KMS-11 (cell line): Measurements from ENCODE around the gene PDE11A.
A peak's percentile ranks its signal among the peaks of the same experiment; 100 is the strongest.

Experiments
- H2AFZ ChIP-seq: fragments of 200-600 bp; sonication (generic); 2 replicates; pipeline ENCODE4 v1.6.1; 2016; ENCODE audit warnings: antibody characterized with exemption, mixed run types, low read depth
- H3K27ac ChIP-seq: fragments of 200-600 bp; sonication (generic); 2 replicates; pipeline ENCODE4 v1.6.1; 2016; ENCODE audit warnings: mild to moderate bottlenecking, mixed run types
- H3K27me3 ChIP-seq: fragments of 200-600 bp; sonication (generic); 2 replicates; pipeline ENCODE4 v1.6.1; 2017; ENCODE audit warnings: mild to moderate bottlenecking, low read depth, mixed run types, moderate library complexity; ENCODE audit not compliant: insufficient read depth
- H3K36me3 ChIP-seq: fragments of 200-600 bp; sonication (generic); 2 replicates; pipeline ENCODE4 v1.6.1; 2017; ENCODE audit warnings: mild to moderate bottlenecking, mixed run types; ENCODE audit not compliant: insufficient read depth
- H3K4me1 ChIP-seq: fragments of 200-600 bp; sonication (generic); 2 replicates; pipeline ENCODE4 v1.6.1; 2016; ENCODE audit warnings: mild to moderate bottlenecking, low read depth, mixed run types; ENCODE audit not compliant: poor library complexity, severe bottlenecking
- H3K4me2 ChIP-seq: fragments of 200-600 bp; sonication (generic); 2 replicates; pipeline ENCODE4 v1.7.0; 2016; ENCODE audit warnings: mild to moderate bottlenecking, mixed run types
- H3K4me3 ChIP-seq: fragments of 200-600 bp; sonication (generic); IDR thresholded peaks from 2 replicates; pipeline ENCODE4 v1.6.1; 2017; ENCODE audit warnings: low read depth, low read length, mixed read lengths; ENCODE audit not compliant: insufficient read depth
- H3K79me2 ChIP-seq: fragments of 200-600 bp; sonication (generic); 2 replicates; pipeline ENCODE4 v1.6.1; 2016; ENCODE audit warnings: low read depth, mixed run types; ENCODE audit not compliant: insufficient read depth
- H3K9ac ChIP-seq: fragments of 200-600 bp; sonication (generic); 2 replicates; pipeline ENCODE4 v1.6.1; 2016; ENCODE audit warnings: mild to moderate bottlenecking, mixed run types
- H4K20me1 ChIP-seq: fragments of 200-600 bp; sonication (generic); 2 replicates; pipeline ENCODE4 v1.6.1; 2016; ENCODE audit warnings: mild to moderate bottlenecking, mixed run types; ENCODE audit not compliant: insufficient read depth
- CTCF ChIP-seq: fragments of 200-600 bp; sonication (generic); conservative IDR thresholded peaks from 2 replicates; pipeline ENCODE4 v1.6.1; 2017; ENCODE audit warnings: low read depth, mild to moderate bottlenecking, antibody characterized with exemption, low read length, moderate library complexity, mixed read lengths

Gene PDE11A

GRCh38 chr2:178072383-178073301 is at the start of gene PDE11A:
PDE11A (minus strand) TSS chr2:178072777; CDS start chr2:178072437, 340 bp downstream.
- TF ChIP-seq CTCF = no peak
- Histone ChIP-seq H3K27me3 (no peaks in the 10 kb centered on the region), H3K4me3 (no peak within 1 kb of the TSS), H3K36me3 (no peaks in the 10 kb centered on the region), H3K27ac (no peak within 1 kb of the TSS), H2AFZ (peak within 1 kb of the TSS; percentile 57; the same call in 1 of the 2 replicates), H3K4me2 (peak within 1 kb of the TSS; percentile 7; the same call in 1 of the 2 replicates), H4K20me1 (no peaks in the 10 kb centered on the region), H3K79me2 (no peaks in the 10 kb centered on the region), H3K4me1 (no peaks in the 10 kb centered on the region), H3K9ac (no peak within 1 kb of the TSS)

GRCh38 chr2:178119179-178119922 is 46.8 kb upstream of the PDE11A start:
- no peak for TF ChIP-seq CTCF
- Histone ChIP-seq H3K9ac (no peak overlapping the region), H3K79me2 (peaks cover 12% of the 10 kb centered on the region; the same call in 1 of the 2 replicates), H3K27ac (no peak overlapping the region), H3K4me1 (peaks cover 15% of the 10 kb centered on the region), H3K4me3 (no peak overlapping the region), H3K36me3 (no peaks in the 10 kb centered on the region), H3K4me2 (no peak overlapping the region), H3K27me3 (no peaks in the 10 kb centered on the region), H4K20me1 (no peaks in the 10 kb centered on the region), H2AFZ (no peak overlapping the region)

GRCh38 chr2:178117725-178118124 is 45.1 kb upstream of the PDE11A start:
- Histone ChIP-seq H4K20me1 (no peaks in the 10 kb centered on the region), H3K9ac (no peak overlapping the region), H3K4me3 (no peak overlapping the region), H3K27me3 (no peaks in the 10 kb centered on the region), H3K79me2 (peaks cover 28% of the 10 kb centered on the region; the same call in 1 of the 2 replicates), H3K4me2 (no peak overlapping the region), H3K27ac (no peak overlapping the region), H2AFZ (no peak overlapping the region), H3K36me3 (no peaks in the 10 kb centered on the region), H3K4me1 (peaks cover 26% of the 10 kb centered on the region)
- no peak for TF ChIP-seq CTCF

- H3K27ac ChIP-seq = no peak overlapping the region
- H3K4me3 ChIP-seq = peak overlapping the region; percentile 41
- no peak for TF ChIP-seq CTCF
- H3K4me1 ChIP-seq = peaks cover 26% of the 10 kb centered on the region
- H3K9ac ChIP-seq = no peak overlapping the region
- no peaks in the 10 kb centered on the region for H3K27me3 ChIP-seq
- peak overlapping the region; percentile 94; the same call in 1 of the 2 replicates for H3K4me2 ChIP-seq
- H3K36me3 ChIP-seq = no peaks in the 10 kb centered on the region
- no peak overlapping the region for H2AFZ ChIP-seq
- peaks cover 30% of the 10 kb centered on the region; the same call in 1 of the 2 replicates for H3K79me2 ChIP-seq
- no peaks in the 10 kb centered on the region for H4K20me1 ChIP-seq
Measured at GRCh38 chr2:178115271-178115670, 42.7 kb upstream of the PDE11A start.
